ENCODE results near the gene TMEM169. TPM values are rescaled to one million over a fixed set of nuclear protein-coding genes. Genes with fewer than 3 reads are reported as not detected.

TMEM169 gene
- total and polyA plus RNA-seq, 2 donors, result 0.65 to 0.85 TPM

Other genes with a start within 250 kb of the TMEM169 start
- gene MREG, start 68.4 kb upstream of the TMEM169 start, total RNA-seq, result 3.4 TPM
- 0.89 TPM for gene MREG, start 68.4 kb upstream of the TMEM169 start, polyA plus RNA-seq
- gene PECR, start 110 bp upstream of the TMEM169 start, total RNA-seq, result 10.9 TPM
- 9.3 TPM for gene PECR, start 110 bp upstream of the TMEM169 start, polyA plus RNA-seq
- 247 TPM for gene XRCC5, start 27.4 kb downstream of the TMEM169 start, total RNA-seq
- gene XRCC5, start 27.4 kb downstream of the TMEM169 start, polyA plus RNA-seq, result 121 TPM

Data from urinary bladder (tissue), 2 donors.